ENCODE measurements around the gene F2. TPM values are rescaled to one million over a fixed set of nuclear protein-coding genes. Genes with fewer than 3 reads are reported as not detected.
"Not testable (repeated sequence)": the region's sequence is repeated elsewhere in the genome, so short reads cannot be mapped to it uniquely, and the experiment has no call there.

Gene F2
- total RNA-seq, 1 donor from 2014 or later, result not detected

GRCh38 chr11:46717825-46718154 lies 1.2 kb upstream of the F2 start:
- not testable (repeated sequence) for DNase-seq (ENCODE audit: low read depth in 2 of 2)

GRCh38 chr11:46718155-46719019 lies 626 bp upstream of the F2 start:
- DNase-seq (ENCODE audit: low read depth in 2 of 2), result no peak

DNA sequence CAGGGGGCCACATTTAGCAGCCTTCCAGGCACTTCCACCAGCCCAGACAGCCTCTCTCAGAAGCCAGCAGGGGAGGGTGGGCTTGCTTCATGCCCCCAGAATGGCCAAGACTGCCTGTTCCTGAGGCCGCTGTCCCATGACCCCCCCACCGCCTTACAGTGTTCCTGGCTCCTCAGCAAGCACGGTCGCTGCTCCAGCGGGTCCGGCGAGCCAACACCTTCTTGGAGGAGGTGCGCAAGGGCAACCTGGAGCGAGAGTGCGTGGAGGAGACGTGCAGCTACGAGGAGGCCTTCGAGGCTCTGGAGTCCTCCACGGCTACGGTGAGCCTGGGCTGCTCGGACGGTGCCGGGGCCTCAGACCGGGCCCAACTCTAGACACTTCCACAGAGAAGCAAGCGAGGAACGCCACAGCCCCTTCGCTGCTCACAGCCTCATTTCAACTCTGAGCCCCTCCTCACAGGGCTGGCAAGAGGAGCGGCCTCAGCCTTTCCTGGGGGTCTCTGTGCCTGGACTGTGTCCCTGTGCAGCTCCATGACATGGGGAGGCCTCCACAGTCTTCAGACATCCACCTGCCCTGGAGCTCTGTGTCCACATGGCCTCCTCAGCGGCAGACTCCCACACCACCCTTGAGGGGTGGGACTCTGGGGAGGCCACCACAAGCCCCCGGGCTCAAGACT lies 668 bp downstream of the F2 start:
- DNase-seq (ENCODE audit: low read depth in 2 of 2), result no peak

DNA sequence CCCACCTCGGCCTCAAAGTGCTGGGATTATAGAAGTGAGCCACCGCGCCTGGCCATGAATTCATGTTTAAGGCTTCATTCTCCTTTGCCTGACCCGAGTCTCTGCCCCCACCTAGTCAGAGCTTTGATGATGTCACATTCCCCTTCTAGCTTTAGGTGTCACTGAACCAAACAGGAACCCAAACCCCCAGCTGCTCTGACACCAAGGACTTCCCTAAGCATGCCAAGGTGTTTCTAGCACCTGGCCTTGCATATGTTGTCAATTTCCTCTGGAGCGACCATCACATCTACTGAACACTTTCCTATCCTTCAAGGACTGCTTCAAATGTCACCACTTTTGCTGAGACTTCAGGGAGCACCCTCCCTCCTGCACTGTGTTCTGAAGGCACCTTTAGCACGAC lies 2.3 kb downstream of the F2 start:
- no peak for DNase-seq (ENCODE audit: low read depth in 2 of 2)

DNA sequence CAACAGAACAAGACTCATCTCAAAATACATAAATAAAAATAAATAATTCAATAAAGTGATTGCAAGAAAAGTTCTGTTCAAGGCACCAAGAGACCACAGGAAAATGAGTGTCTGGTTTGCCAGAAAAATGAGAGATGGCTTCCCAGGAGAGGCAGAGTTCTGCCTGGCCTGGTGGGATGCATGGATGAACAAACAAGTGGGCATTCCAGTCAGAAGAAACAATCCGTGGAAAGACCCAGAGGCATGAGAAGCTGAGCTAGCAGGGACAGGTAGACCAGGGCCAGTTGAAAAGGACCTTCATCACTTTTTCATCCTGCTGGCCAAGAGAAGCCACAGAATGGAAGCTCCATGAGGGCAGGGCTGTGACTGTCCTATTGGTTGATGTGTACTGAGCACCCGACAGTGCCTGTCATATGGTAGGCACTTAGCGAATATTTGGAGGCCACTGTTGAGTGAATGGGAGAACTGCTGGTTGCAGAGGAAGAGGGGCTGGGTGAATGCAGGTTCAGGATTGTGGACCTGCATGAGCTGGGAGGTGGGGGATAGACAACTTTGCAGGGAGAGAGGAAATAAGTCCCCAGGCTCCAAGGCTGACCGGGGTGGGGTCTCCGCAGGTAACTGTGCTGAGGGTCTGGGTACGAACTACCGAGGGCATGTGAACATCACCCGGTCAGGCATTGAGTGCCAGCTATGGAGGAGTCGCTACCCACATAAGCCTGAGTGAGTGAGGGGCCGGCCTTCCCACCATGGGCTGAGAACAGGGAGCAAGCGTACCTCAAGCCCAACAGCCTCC lies 3.7 kb downstream of the F2 start:
- DNase-seq (ENCODE audit: low read depth in 2 of 2), result no peak

GRCh38 chr11:46723359-46723680 lies 4.3 kb downstream of the F2 start:
- no peak for DNase-seq (ENCODE audit: low read depth in 2 of 2)

DNA sequence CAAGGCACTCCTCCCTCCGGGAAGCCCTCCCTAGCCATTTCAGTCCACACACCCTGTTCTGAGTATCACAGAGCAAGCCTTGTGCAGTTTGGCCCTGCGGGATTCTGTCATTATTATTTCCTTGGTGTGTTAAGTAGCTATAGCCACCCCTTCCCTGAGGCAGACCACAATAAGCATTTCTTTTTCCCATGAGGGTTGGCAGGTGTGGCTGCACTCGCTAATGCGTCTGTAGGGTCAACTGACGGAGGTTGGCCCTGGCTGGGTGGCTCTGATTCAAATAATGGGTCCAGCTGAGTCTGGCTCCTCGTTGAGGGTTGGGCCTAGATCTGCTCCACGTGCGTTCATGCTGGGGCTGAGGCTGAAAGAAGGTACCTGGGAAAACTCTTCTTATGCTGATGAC lies 5.1 kb downstream of the F2 start:
- DNase-seq (ENCODE audit: low read depth in 2 of 2), result no peak

DNA sequence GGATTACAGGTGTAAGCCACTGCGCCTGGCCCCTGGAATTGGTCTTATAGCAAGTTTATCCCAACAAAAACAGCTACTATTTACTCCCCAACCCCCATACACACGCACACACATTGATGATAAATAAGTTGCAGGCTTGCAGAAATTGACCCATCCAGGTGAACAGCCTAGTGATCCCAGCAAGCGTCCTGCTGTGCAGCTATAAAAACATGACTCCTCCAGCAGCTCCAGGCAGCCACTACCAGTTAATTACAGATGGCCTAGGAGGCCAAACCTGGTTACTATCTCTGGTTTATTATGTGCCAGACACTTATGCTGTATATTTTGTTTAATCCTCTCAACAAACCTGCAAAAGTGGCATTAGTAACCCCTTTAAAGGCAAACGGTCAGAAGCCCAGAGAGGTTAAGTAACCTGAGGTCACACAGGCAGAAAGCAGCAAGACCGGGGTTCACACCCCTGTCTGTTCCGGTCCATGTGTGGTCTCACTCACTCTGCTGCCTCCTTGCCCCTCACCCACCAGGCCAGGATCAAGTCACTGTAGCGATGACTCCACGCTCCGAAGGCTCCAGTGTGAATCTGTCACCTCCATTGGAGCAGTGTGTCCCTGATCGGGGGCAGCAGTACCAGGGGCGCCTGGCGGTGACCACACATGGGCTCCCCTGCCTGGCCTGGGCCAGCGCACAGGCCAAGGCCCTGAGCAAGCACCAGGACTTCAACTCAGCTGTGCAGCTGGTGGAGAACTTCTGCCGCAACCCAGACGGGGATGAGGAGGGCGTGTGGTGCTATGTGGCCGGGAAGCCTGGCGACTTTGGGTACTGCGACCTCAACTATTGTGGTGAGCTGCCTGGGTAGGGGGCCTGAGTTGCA lies 6.6 kb downstream of the F2 start:
- DNase-seq (ENCODE audit: low read depth in 2 of 2), result no peak

DNA sequence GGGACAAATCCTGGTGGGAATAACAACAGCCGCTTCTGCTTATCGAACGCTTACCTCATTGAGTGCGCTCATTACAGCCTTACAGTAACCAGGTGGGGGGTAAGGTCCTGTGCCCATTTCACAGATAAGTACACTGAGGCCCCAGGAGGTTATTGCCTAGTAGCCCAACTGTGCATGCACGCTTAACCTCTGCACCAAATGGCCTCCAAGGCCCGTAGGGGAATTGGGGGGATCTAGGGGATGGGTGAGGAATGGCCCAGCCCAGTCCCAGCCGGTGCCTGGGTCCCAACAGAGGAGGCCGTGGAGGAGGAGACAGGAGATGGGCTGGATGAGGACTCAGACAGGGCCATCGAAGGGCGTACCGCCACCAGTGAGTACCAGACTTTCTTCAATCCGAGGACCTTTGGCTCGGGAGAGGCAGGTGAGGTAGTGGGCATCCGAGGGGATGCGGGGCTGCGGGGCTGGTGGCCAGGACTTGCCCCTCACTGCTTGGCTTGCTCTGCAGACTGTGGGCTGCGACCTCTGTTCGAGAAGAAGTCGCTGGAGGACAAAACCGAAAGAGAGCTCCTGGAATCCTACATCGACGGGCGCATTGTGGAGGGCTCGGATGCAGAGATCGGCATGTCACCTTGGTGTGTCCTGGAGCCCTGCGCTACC lies 7.3 kb downstream of the F2 start:
- no peak for DNase-seq (ENCODE audit: low read depth in 2 of 2)

- DNase-seq (ENCODE audit: low read depth in 2 of 2), result no peak
Observed at GRCh38 chr11:46727952-46728658, 9.1 kb downstream of the F2 start.

DNA sequence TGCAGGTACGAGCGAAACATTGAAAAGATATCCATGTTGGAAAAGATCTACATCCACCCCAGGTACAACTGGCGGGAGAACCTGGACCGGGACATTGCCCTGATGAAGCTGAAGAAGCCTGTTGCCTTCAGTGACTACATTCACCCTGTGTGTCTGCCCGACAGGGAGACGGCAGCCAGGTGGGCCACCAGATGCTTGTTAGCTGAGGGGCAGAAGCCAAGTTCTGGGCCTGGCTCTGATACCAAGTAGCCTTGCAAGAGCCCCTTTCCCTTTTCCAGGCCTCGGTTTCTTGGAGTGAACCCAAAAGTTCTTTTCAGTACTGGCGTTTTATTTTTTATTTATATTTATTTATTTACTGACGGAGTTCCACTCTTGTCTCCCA lies 9.6 kb downstream of the F2 start:
- DNase-seq (ENCODE audit: low read depth in 2 of 2), result no peak

DNA sequence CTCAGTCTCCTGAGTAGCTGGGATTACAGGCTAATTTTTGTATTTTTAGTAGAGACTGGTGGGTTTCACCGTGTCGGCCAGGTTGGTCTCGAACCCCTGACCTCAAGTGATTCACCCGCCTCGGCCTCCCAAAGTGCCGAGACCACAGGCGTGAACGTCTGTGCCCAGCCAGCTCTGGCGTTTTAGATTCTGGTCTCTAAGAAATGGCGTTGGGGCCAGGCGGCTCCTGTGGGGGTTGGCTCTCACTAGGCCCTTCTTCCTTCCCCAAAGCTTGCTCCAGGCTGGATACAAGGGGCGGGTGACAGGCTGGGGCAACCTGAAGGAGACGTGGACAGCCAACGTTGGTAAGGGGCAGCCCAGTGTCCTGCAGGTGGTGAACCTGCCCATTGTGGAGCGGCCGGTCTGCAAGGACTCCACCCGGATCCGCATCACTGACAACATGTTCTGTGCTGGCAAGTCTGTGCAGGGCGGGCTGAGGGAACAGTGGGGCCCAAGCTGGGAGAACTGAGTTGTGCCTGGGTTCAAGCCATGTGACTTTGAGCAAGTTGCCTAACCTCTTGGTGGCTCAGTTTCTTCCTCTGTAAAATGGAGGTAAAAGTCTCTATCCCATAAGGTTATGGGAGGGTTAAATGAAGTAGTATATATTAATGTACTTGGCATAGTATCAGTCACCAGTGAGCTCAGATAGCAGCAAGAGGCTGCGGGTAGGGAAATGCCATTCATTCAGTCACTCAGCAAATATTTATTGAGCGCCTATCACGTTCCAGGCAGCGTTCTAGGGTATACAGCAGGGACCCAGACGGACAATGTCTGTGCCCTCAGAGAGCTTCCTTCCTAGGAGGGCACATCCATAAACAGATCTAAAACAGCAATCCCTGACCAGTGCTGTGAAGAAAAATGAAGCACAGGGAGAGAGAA lies 10.4 kb downstream of the F2 start:
- no peak for DNase-seq (ENCODE audit: low read depth in 2 of 2)

GRCh38 chr11:46731545-46731944 lies 12.5 kb downstream of the F2 start:
- no peak for DNase-seq (ENCODE audit: low read depth in 2 of 2)

DNA sequence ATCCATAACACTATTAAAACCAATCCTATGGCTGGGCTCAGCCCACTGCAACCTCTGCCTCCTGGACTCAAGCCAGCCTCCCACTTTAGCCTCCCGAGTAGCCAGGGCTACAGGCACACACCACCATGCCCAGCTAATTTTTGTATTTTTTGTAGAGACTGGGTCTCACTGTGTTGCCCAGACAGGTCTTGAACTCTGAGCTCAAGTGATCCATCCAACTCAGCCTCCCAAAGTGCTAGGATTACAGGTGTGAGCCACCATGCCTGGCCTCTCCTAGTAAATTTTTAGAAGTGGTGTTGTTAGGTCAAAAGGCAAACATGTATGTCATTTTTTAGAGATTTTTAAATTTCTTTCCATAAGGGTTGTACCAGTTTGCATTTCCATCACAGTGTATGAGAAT lies 14.2 kb downstream of the F2 start:
- no peak for DNase-seq (ENCODE audit: low read depth in 2 of 2)

DNA sequence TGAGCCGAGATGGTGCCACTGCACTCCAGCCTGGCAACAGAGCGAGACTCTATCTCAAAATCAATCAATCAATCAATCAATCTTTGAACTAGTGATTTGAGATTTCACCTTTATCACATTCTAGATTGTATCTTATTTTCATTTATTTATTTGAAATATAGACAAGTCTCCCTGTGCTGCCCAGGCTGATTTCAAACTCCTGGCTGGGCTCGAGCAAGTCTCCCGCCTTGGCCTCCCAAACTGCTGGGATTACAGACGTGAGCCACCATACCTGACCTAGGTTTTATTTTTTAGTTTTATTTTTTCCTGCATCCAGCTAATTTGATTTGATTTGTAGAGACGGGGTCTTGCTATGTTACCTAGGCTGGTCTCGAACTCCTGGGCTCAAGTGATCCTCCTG lies 17.1 kb downstream of the F2 start:
- no peak for DNase-seq (ENCODE audit: low read depth in 2 of 2)

DNA sequence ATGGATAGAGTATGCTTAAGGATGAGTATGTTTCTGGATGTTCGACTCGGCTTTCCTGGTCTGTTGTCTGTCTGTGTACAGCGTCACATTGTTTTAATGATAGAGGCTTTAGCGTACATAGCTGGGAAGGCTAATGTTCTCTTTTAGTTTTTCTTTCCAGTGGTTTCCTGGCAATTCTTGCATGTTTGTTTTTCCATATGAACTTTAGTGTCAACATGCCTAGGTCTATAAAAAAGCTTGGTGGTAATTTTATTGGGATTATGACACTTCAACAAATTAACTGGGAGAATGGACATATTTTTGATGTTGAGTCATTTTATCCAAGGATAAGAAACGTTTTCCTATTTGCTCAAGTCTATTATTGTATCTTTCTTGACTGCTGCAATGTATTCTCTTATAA lies 17.6 kb downstream of the F2 start:
- DNase-seq (ENCODE audit: low read depth in 2 of 2), result peak; percentile 53 to 78

DNA sequence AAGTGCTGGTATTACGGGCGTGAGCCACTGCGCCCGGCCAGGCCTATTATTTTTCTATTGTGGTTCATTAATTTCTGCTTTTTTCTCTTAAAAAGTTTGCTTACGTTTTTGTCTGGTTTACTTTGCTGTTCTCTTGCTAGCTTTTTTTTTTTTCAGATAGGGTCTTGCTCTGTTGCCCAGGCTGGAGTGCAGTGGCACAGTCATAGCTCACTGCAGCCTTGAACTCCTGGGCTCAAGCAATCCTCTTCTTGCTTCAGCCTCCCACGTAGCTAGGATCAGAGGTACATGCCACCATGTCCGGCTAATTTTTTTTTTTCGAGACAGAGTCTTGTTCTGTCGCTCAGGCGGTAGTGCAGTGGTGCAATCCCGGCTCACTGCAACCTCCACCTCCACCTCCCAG lies 18.7 kb downstream of the F2 start:
- no peak for DNase-seq (ENCODE audit: low read depth in 2 of 2)

- no peak for DNase-seq (ENCODE audit: low read depth in 2 of 2)
Observed at GRCh38 chr11:46738887-46739286, 19.9 kb downstream of the F2 start.
